Measurements from ENCODE around the gene ZNF680.

Gene ZNF680

GRCh38 chr7:64515781-64516180 lies 47.1 kb downstream of the ZNF680 start:
- H3K4me2 ChIP-seq (ENCODE audit: insufficient read depth, low read length) = no peak overlapping the region
- H3K27me3 ChIP-seq (ENCODE audit: insufficient read depth, low read length, poor library complexity) = no peaks in the 10 kb centered on the region
- TF ChIP-seq EZH2 (IDR thresholded peaks at IDR 0.05; ENCODE audit: borderline replicate concordance, low read depth, low read length, severe bottlenecking) = no peak
- no peak for TF ChIP-seq CTCF (IDR thresholded peaks at IDR 0.05; ENCODE audit: borderline replicate concordance, extremely low read depth, low read length, poor library complexity, severe bottlenecking)
- peaks cover 64% of the 10 kb centered on the region for H3K36me3 ChIP-seq (ENCODE audit: insufficient read depth, low read length)
- no peak for ATAC-seq (ENCODE audit: insufficient read depth, low read depth)
- no peak overlapping the region for H3K9ac ChIP-seq (ENCODE audit: low read depth, low read length)
- no peak overlapping the region for H2AFZ ChIP-seq (ENCODE audit: low read depth, low read length)
- no peak overlapping the region for H3K4me3 ChIP-seq (ENCODE audit: low read depth in 1 of 2, low read length in 2 of 2)
- no peaks in the 10 kb centered on the region for H4K20me1 ChIP-seq (ENCODE audit: insufficient read depth, low read length)
- DNase-seq = no peak
- no peak overlapping the region for H3K27ac ChIP-seq (ENCODE audit: low read length)
- H3K9me3 ChIP-seq (ENCODE audit: insufficient read depth, low read length, severe bottlenecking) = peaks cover 68% of the 10 kb centered on the region
- peaks cover 48% of the 10 kb centered on the region for H3K79me2 ChIP-seq (ENCODE audit: insufficient read depth, low read length)
- no peaks in the 10 kb centered on the region for H3K4me1 ChIP-seq (ENCODE audit: insufficient read depth, low read length)

- Histone ChIP-seq H2AFZ (ENCODE audit: low read depth, low read length) (no peak overlapping the region), H3K9ac (ENCODE audit: low read depth, low read length) (no peak overlapping the region), H3K79me2 (ENCODE audit: insufficient read depth, low read length) (peaks cover 44% of the 10 kb centered on the region), H3K9me3 (ENCODE audit: insufficient read depth, low read length, severe bottlenecking) (peaks cover 64% of the 10 kb centered on the region), H4K20me1 (ENCODE audit: insufficient read depth, low read length) (no peaks in the 10 kb centered on the region), H3K27ac (ENCODE audit: low read length) (no peak overlapping the region), H3K4me3 (ENCODE audit: low read depth in 1 of 2, low read length in 2 of 2) (no peak overlapping the region), H3K27me3 (ENCODE audit: insufficient read depth, low read length, poor library complexity) (no peaks in the 10 kb centered on the region), H3K4me1 (ENCODE audit: insufficient read depth, low read length) (no peaks in the 10 kb centered on the region), H3K4me2 (ENCODE audit: insufficient read depth, low read length) (no peak overlapping the region), H3K36me3 (ENCODE audit: insufficient read depth, low read length) (peaks cover 61% of the 10 kb centered on the region)
- ATAC-seq (ENCODE audit: insufficient read depth, low read depth) = no peak
- no peak for DNase-seq
- TF ChIP-seq EZH2 (IDR thresholded peaks at IDR 0.05; ENCODE audit: borderline replicate concordance, low read depth, low read length, severe bottlenecking) = no peak
- TF ChIP-seq CTCF (IDR thresholded peaks at IDR 0.05; ENCODE audit: borderline replicate concordance, extremely low read depth, low read length, poor library complexity, severe bottlenecking) = no peak
Measured at GRCh38 chr7:64515330-64515729, 47.5 kb downstream of the ZNF680 start.

- no peak overlapping the region for H3K27ac ChIP-seq (ENCODE audit: low read length)
- no peaks in the 10 kb centered on the region for H3K4me1 ChIP-seq (ENCODE audit: insufficient read depth, low read length)
- H3K9ac ChIP-seq (ENCODE audit: low read depth, low read length) = no peak overlapping the region
- no peak overlapping the region for H2AFZ ChIP-seq (ENCODE audit: low read depth, low read length)
- TF ChIP-seq CTCF (IDR thresholded peaks at IDR 0.05; ENCODE audit: borderline replicate concordance, extremely low read depth, low read length, poor library complexity, severe bottlenecking) (no peak), EZH2 (IDR thresholded peaks at IDR 0.05; ENCODE audit: borderline replicate concordance, low read depth, low read length, severe bottlenecking) (no peak)
- peaks cover 33% of the 10 kb centered on the region for H3K9me3 ChIP-seq (ENCODE audit: insufficient read depth, low read length, severe bottlenecking)
- no peaks in the 10 kb centered on the region for H4K20me1 ChIP-seq (ENCODE audit: insufficient read depth, low read length)
- peaks cover 36% of the 10 kb centered on the region for H3K36me3 ChIP-seq (ENCODE audit: insufficient read depth, low read length)
- no peaks in the 10 kb centered on the region for H3K27me3 ChIP-seq (ENCODE audit: insufficient read depth, low read length, poor library complexity)
- H3K4me2 ChIP-seq (ENCODE audit: insufficient read depth, low read length) = no peak overlapping the region
- H3K79me2 ChIP-seq (ENCODE audit: insufficient read depth, low read length) = no peaks in the 10 kb centered on the region; the same call in 1 of the 2 replicates
- ATAC-seq (ENCODE audit: insufficient read depth, low read depth) (no peak), DNase-seq (no peak)
- H3K4me3 ChIP-seq (ENCODE audit: low read depth in 1 of 2, low read length in 2 of 2) = no peak overlapping the region
Measured at GRCh38 chr7:64509583-64509982, 53.3 kb downstream of the ZNF680 start.

Data from DND-41 (cell line).